NCI-H1105 treated with DMSO at 0.1 percent for 48 hours (cell line): ENCODE measurements around the gene AEBP1.
A peak's percentile ranks its signal among the peaks of the same experiment; 100 is the strongest.
"Not testable (repeated sequence)": the region's sequence is repeated elsewhere in the genome, so short reads cannot be mapped to it uniquely, and the experiment has no call there.

Experiments
- DNase-seq: peaks from one replicate; lab custom pipeline; 2025; lab: John Stamatoyannopoulos, UW

The AEBP1 gene

GRCh38 chr7:44117801-44118429 lies 13.8 kb downstream of the AEBP1 start:
- no peak for DNase-seq

- no peak for DNase-seq
Measured at GRCh38 chr7:44119829-44120380, 15.8 kb downstream of the AEBP1 start.

DNA sequence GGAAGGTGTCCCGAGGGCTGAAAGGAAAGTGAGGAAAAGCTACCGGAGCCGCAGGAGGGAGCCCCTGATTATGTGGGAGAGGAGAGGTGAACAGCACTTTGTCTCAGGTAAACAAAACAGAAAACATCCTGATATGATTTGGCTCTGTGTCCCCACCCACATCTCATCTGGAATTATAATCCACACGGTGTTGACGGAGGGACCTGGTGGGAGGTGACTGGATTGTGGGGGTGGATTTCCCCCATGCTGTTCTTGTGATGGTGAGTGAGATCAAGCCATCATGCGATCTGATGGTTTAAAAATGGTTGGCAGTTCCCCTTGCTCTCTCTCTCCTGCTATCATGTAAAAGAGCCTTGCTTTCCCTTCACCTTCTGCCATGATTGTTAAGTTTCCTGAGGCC lies 16.2 kb downstream of the AEBP1 start:
- DNase-seq = no peak

- no peak for DNase-seq
Measured at GRCh38 chr7:44121761-44122420, 17.7 kb downstream of the AEBP1 start.

DNA sequence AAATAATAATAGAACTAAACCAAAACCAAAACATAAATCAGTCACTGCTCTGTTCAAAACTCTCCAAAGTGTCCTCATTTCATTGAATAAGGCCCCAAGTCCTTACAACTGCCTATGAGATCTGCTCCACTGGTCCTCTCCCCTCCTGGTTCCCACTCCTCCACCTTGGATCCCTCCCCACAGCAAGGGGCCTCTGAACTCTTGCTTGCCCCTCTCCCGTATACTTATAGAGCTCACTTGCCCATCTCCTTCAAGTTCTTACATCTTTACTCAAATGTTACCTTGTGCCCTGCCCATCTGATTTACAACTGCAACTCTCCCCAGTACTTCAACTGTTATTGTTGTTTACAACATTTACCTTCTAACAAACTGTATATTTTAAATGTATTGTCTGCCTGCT lies 18.4 kb downstream of the AEBP1 start:
- DNase-seq = no peak

- DNase-seq = peak; percentile 96
Measured at GRCh38 chr7:44123190-44124003, 19.3 kb downstream of the AEBP1 start, which contains the start of gene POLD2. Gene POLD2 (minus strand): TSS chr7:44123548. CDS start chr7:44122053, 1,495 bp downstream.

- no peak for DNase-seq
Measured at GRCh38 chr7:44124822-44125202, 20.7 kb downstream of the AEBP1 start.

- not testable (repeated sequence) for DNase-seq
Measured at GRCh38 chr7:44126574-44126973, 22.4 kb downstream of the AEBP1 start.

DNA sequence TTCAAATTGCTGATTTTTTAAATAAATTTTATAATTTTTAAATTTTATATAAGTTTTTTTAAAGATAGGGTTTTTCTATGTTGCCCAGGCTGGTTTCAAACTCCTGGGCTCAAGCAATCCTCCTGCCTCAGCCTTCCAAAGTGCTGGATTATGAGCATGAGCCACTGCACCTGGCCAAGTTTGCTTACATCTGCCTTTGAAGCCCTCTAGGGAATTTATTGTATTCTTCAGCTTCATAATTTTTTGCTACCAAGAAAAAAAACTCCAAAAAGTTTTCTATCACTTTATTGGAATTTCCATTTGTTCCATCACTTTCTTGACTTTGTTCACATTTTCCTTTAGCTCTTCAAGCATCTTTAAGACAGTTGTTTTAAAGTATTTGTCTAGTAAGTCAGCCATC lies 23.0 kb downstream of the AEBP1 start:
- DNase-seq = no peak

DNA sequence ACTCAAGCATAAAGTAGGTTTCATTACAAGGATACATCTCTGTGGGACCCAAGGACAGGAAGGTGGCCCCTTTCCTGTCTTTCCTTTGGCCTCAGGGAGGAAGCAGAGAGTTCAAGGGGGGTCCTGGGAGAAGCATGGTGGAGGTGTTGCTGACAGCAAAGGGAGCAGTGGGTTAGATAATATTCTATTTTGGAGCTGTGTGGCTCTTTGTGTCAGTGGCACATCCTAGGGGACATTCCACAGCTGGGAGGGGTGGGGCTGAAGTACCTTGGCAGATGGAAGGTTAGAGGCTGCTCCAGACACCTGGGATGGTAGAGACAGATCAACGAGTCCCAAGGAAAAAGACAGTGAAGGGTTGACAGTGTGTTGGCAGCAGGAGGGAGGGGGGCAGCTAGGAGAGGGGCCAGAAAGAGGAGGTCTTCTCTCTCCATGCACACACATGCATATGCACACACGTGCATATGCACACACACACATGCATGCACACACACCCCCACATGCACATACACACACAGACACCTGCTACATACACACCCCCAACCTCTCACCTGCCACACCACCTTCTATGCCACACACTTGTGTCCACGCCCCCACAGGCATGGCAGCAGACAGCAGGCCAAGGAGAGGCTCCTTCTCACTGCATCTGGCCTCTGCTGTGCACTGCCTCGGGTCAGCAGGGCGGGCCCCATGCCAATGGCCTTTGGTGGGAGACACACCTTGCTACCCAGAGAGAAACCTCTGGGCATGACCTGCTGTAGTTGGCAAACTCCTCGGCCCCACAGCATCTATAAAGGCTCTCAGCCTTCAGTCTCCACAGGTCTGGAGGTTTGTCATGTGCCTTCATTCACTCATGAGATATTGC lies 24.8 kb downstream of the AEBP1 start:
- DNase-seq = no peak

DNA sequence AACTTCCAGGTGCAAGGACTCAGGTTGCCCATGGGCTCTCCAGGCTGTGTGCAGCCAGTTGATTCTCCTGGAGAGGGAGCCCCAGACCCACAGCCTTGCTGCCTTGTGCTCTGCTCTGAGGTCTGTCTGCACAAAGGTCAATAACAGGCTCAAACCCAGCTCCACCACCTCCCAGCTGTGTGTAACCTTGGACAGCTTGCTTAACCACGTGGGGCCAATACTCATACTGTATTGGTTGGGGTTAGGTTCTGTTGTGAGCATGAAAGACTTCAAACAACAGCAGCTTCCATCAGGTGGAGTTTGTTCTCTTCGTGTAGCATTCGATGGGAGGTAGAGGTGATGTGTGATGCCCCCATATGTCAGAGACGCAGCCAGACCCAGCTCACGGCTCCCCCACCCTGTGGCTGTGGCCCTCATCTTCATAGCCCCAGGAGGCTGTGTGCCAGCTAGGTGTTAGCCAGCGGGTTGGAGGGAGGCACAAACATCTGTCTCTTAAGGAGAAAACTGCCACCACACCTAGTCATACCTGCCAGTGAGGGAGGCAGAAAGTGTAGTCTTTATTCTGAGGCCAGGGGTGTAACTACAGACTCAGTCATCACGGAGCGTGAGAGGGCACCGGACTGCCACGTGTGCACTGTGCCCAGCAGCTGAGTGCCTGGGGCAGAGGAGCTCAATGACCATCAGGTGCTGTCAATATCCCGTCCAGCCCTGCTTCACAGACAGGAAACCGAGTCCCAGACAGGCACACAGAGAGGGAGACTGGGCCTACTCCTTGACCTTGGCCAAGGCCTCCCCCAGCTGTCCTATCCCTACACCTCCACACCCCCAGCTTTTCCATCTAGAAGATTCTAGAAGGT lies 27.3 kb downstream of the AEBP1 start:
- DNase-seq = no peak

DNA sequence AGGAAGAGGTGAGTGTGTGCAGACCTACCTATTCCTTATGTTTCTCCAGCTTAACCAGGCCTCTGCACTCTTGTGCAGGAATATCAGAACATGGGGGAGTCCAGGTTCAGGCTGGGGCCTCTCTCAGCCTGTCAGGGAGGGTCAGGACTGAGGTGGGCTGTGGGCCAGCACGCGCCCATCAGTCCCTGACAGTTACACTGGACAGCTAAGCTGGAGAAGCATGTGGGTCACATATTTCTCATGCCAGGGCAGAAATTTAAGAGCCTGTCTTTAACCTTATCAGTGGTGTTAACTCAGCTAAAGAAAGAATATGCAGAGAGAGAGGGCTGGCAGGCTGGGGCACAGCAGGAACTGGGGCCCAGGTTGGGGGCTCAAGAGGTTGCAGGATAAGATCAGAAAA lies 27.9 kb downstream of the AEBP1 start:
- no peak for DNase-seq

DNA sequence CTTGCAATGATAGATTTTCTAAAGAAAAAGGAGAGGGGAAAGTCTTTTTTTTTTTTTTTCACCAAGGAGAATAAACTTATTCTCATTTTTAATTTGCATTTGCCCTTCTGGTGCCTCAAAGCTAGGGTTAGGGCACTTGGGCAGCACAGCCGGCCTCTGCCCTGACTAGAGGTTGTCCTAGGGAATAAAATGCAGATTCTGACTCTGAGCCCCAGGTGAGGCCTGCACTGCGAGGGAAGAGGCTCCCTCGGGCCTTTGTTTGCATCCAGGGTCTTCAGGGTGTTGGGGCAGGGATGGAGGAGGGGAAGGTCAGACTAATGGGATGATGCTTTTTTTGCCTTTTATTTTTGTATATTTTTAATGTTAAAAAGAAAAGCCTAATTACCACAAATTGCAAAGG lies 29.1 kb downstream of the AEBP1 start:
- no peak for DNase-seq

DNA sequence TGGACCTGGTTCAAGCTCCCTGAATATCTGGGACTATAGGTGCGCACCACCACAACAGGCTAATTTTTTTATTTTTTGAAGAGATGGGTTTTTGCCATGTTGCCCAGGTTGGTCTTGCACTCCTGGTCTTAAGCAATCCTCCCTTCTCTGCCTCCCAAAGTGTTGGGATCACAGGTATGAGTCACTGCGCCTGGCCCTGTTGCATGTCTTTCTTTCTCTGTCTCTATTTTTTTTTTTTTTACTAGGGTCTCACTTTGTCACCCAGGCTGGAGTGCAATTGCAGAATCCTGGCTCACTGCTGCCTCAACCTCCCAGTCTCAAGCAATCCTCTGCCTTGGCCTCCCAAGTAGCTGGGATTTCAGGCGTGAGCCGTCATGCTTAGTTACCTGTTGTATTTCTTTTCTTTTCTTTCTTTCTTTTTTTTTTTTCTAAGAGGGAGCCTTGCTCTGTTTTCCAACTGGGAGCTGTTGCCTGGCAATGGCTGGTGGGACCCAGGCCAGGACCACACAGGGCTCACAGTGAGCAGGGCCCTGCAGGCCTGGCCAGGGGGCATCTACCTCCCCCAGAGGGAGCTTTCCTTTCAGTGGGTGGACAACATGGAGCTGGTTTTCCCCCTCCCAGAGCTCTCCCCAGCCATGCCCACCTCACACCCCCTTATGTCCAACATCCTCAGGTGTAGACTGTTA lies 30.9 kb downstream of the AEBP1 start:
- DNase-seq = no peak

GRCh38 chr7:44136731-44137130 lies 32.6 kb downstream of the AEBP1 start:
- DNase-seq = no peak

DNA sequence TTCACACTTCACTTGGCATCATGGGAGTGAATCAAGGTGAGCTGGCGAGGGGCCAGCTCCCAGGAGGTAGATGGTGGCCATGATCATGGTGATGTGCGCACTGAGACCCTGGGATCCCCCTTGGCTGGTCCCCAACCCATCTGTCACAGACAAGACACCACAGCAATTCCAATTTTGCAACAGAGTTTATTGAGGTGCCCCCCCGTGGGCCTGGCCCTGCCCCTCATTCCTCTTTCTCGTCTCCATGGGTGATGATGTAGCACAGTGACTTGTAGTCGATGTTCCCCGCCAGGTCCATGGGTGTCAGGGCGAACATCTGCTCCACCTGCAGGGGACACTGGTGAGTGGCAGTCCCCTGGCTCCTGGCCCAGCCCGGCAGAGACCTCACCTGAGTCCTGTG lies 34.6 kb downstream of the AEBP1 start:
- no peak for DNase-seq

- DNase-seq = no peak
Measured at GRCh38 chr7:44139311-44140010, 35.3 kb downstream of the AEBP1 start.

GRCh38 chr7:44140341-44140740 lies 36.2 kb downstream of the AEBP1 start:
- no peak for DNase-seq

DNA sequence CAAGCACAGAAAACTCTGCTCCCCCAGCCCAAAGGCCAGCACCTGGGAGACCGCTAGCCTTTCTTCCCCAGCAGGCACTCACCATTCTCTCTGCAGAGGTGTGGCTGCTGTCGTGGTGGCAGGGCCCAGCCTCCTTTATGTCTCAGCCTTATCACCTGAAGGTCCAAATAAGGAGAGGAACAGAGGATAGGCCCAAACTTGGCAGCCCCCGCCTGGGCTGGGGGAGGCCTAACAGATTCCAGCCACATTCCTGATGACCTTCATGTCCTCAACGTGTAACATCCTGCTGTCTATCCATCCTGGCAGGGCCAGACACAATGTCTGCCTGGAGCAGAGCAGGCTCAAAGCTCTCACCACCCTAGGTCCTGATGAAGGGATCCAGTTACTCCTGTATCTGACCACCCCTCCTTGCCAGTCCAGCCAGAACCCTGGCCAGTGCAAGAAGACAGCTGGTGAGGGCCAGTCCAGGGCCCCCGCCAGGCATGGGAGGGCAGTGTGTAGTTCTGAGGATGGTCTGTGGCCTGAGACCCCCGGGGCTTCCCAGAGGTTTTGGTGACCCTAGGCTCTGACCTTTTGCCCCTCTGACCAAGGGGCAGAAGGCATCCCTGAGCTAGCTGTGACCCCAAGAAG lies 37.2 kb downstream of the AEBP1 start, which contains the start of gene MYL7:
Gene MYL7, minus strand, starts transcription at position 112 of the 630 bp plus-strand sequence. Its CDS starts 27 bp downstream, at position 85.
- DNase-seq = no peak
